ENCODE data around the gene RASD1. TPM values are rescaled to one million over a fixed set of nuclear protein-coding genes. Genes with fewer than 3 reads are reported as not detected.
A peak's percentile ranks its signal among the peaks of the same experiment; 100 is the strongest.

RASD1 gene, protein sequence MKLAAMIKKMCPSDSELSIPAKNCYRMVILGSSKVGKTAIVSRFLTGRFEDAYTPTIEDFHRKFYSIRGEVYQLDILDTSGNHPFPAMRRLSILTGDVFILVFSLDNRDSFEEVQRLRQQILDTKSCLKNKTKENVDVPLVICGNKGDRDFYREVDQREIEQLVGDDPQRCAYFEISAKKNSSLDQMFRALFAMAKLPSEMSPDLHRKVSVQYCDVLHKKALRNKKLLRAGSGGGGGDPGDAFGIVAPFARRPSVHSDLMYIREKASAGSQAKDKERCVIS
- polyA plus RNA-seq (2011; rRNA removed) (0.99 and 1.4 TPM in 2 replicates), polyA plus RNA-seq (2017; fragmentation: RNase III; extraction: RNeasy Plus Mini Kit Qiagen cat#74134 plus additional on column Dnase treatment) (0.77 to 0.92 TPM (median 0.80 TPM) in 3 replicates), polyA minus RNA-seq (2011; rRNA and poly(A)+ RNA removed) (0.83 and 1.0 TPM in 2 replicates)
- 1.3 and 2.0 TPM in 2 replicates for polyA plus RNA-seq (2012; cell fraction: cytosol; rRNA removed)
- 3.2 and 4.7 TPM in 2 replicates for polyA plus RNA-seq (2012; cell fraction: nucleus; rRNA removed)

DNA sequence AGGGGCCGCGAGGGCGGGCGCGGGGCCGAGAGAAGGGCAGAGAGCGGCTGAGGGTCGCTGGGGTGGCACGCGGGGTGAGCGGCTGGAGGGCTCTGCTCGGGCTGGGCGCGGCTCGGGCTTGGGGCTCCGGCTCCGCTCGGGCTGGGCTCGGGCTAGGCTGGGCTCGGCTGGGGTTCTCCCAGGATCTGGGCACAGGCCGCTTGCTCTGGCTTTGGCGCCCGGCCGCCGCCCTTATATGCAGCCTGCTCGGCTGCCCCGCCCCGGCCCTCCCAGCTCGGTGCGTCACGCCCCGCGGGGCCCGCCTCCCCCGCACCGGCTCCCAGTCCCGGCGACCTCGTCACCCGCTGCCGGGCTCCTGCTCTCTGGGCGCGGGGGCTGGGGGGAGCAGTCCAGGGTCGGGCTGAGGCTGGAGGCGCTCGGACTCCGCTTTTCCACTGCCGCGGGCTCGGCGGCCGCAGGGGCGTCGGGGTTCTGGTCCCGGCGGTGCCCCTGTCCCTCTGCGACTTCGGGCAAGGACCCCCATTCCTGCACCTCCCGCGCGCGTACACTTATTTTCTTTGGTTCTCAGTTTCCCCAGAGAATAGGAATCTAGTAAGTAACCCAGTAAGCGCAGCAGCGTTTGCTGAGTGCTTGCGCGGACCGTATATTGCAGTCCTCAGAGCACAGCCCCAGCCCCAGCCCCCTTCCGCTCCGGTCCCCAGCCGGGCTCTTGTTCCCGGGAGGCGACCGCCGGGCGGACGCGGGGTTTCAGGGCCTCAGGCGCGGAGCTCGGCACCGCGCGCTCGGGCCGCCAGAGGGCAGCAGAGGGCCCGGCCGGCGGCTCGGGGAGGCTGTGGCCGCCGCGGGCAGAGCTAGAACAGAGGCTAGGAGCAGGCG, at the start of gene RASD1:
TSS of gene RASD1 (minus strand) at position 207 of the 876 bp plus-strand sequence. CDS start 214 bp downstream, outside the sequence.
- DNase-seq (ENCODE audit: low read depth in 1 of 2, low spot score in 1 of 2) (peak; percentile 85 to 88), FAIRE-seq (no peak), ATAC-seq (peak; percentile 83 to 90)
- CTCF ChIA-PET, result interaction anchor here (0.6 to 9.6 kb wide), 91 partner anchors 9 to 498 kb away, joined by 3 to 254 read pairs (median 6); partner anchors contain the start of genes MED9 and PEMT
- no peaks in the 10 kb centered on the region for H3K9me3 ChIP-seq
- H3K4me1 ChIP-seq, result peaks cover 4% of the 10 kb centered on the region; the same call in 2 of the 3 replicates
- peak within 1 kb of the TSS; percentile 95 for H3K4me2 ChIP-seq
- TF ChIP-seq, protein P1, sequence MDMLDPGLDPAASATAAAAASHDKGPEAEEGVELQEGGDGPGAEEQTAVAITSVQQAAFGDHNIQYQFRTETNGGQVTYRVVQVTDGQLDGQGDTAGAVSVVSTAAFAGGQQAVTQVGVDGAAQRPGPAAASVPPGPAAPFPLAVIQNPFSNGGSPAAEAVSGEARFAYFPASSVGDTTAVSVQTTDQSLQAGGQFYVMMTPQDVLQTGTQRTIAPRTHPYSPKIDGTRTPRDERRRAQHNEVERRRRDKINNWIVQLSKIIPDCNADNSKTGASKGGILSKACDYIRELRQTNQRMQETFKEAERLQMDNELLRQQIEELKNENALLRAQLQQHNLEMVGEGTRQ (IDR thresholded peaks at IDR 0.05), result no peak
- TF ChIP-seq FOSB (CRISPR knock-in tag; IDR thresholded peaks at IDR 0.05), result no peak
- peak; percentile 69 to 94 for TF ChIP-seq RAD21 (conservative IDR thresholded peaks at IDR 0.05 in 1 of 2, IDR thresholded peaks at IDR 0.05 in 1 of 2)
- no peak for TF ChIP-seq RNF2 (IDR thresholded peaks at IDR 0.05; ENCODE audit: borderline replicate concordance, low read depth)
- TF ChIP-seq MYC (IDR thresholded peaks at IDR 0.05; ENCODE audit: borderline replicate concordance, low read length), result 0 out of 2 replicates have a peak, but pooled peaks have one; percentile 29
- TF ChIP-seq EHMT2 (IDR thresholded peaks at IDR 0.05; ENCODE audit: low read depth), result no peak
- no peak for TF ChIP-seq KDM5A (IDR thresholded peaks at IDR 0.05)
- TF ChIP-seq JUN (IDR thresholded peaks at IDR 0.05), result peak in 1 of 2 experiments; percentile 75; a peak in 2 of 5 replicates
- TF ChIP-seq CEBPB (IDR thresholded peaks at IDR 0.05), result no peak
- TF ChIP-seq, protein P2, sequence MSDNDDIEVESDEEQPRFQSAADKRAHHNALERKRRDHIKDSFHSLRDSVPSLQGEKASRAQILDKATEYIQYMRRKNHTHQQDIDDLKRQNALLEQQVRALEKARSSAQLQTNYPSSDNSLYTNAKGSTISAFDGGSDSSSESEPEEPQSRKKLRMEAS (IDR thresholded peaks at IDR 0.05), result 0 out of 2 replicates have a peak, but pooled peaks have one; percentile 26
- no peak for TF ChIP-seq HOXB13 (CRISPR knock-in tag; IDR thresholded peaks at IDR 0.05; ENCODE audit: low read depth)
- TF ChIP-seq TP53 (CRISPR knock-in tag; IDR thresholded peaks at IDR 0.05), result no peak
- TF ChIP-seq POLR2AphosphoS2 (conservative IDR thresholded peaks at IDR 0.05; ENCODE audit: low read length), result 0 out of 2 replicates have a peak, but pooled peaks have one; percentile 69
- no peak for TF ChIP-seq NPAS2 (CRISPR knock-in tag; IDR thresholded peaks at IDR 0.05; ENCODE audit: borderline replicate concordance)
- no peak for TF ChIP-seq HDAC2 (IDR thresholded peaks at IDR 0.05)
- peak; percentile 76 for TF ChIP-seq POLR2A (IDR thresholded peaks at IDR 0.05; ENCODE audit: low read length)
- TF ChIP-seq, protein P3, sequence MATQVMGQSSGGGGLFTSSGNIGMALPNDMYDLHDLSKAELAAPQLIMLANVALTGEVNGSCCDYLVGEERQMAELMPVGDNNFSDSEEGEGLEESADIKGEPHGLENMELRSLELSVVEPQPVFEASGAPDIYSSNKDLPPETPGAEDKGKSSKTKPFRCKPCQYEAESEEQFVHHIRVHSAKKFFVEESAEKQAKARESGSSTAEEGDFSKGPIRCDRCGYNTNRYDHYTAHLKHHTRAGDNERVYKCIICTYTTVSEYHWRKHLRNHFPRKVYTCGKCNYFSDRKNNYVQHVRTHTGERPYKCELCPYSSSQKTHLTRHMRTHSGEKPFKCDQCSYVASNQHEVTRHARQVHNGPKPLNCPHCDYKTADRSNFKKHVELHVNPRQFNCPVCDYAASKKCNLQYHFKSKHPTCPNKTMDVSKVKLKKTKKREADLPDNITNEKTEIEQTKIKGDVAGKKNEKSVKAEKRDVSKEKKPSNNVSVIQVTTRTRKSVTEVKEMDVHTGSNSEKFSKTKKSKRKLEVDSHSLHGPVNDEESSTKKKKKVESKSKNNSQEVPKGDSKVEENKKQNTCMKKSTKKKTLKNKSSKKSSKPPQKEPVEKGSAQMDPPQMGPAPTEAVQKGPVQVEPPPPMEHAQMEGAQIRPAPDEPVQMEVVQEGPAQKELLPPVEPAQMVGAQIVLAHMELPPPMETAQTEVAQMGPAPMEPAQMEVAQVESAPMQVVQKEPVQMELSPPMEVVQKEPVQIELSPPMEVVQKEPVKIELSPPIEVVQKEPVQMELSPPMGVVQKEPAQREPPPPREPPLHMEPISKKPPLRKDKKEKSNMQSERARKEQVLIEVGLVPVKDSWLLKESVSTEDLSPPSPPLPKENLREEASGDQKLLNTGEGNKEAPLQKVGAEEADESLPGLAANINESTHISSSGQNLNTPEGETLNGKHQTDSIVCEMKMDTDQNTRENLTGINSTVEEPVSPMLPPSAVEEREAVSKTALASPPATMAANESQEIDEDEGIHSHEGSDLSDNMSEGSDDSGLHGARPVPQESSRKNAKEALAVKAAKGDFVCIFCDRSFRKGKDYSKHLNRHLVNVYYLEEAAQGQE (IDR thresholded peaks at IDR 0.05), result no peak
- TF ChIP-seq, protein P4, sequence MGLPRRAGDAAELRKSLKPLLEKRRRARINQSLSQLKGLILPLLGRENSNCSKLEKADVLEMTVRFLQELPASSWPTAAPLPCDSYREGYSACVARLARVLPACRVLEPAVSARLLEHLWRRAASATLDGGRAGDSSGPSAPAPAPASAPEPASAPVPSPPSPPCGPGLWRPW (IDR thresholded peaks at IDR 0.05), result no peak
- TF ChIP-seq MAZ (IDR thresholded peaks at IDR 0.05; ENCODE audit: borderline replicate concordance, low read depth, low read length), result 0 out of 2 replicates have a peak, but pooled peaks have one; percentile 59
- TF ChIP-seq RFX5 (IDR thresholded peaks at IDR 0.05), result 0 out of 2 replicates have a peak, but pooled peaks have one; percentile 19
- no peak for TF ChIP-seq EHF (CRISPR knock-in tag; IDR thresholded peaks at IDR 0.05)
- TF ChIP-seq, protein P5, sequence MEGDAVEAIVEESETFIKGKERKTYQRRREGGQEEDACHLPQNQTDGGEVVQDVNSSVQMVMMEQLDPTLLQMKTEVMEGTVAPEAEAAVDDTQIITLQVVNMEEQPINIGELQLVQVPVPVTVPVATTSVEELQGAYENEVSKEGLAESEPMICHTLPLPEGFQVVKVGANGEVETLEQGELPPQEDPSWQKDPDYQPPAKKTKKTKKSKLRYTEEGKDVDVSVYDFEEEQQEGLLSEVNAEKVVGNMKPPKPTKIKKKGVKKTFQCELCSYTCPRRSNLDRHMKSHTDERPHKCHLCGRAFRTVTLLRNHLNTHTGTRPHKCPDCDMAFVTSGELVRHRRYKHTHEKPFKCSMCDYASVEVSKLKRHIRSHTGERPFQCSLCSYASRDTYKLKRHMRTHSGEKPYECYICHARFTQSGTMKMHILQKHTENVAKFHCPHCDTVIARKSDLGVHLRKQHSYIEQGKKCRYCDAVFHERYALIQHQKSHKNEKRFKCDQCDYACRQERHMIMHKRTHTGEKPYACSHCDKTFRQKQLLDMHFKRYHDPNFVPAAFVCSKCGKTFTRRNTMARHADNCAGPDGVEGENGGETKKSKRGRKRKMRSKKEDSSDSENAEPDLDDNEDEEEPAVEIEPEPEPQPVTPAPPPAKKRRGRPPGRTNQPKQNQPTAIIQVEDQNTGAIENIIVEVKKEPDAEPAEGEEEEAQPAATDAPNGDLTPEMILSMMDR (IDR thresholded peaks at IDR 0.05), result peak; percentile 98
- TF ChIP-seq SMC3 (IDR thresholded peaks at IDR 0.05), result peak; percentile 99
- TF ChIP-seq FOSL2 (IDR thresholded peaks at IDR 0.05), result no peak
- TF ChIP-seq FOSL2 (CRISPR knock-in tag; IDR thresholded peaks at IDR 0.05), result peak; percentile 32; the same call in 1 of the 2 replicates
- 0 out of 2 replicates have a peak, but pooled peaks have one; percentile 35 for TF ChIP-seq PHF8 (IDR thresholded peaks at IDR 0.05; ENCODE audit: borderline replicate concordance, low read depth)
- no peak for TF ChIP-seq NFE2L2 (conservative IDR thresholded peaks at IDR 0.05; ENCODE audit: low read length)
- TF ChIP-seq, protein P6, sequence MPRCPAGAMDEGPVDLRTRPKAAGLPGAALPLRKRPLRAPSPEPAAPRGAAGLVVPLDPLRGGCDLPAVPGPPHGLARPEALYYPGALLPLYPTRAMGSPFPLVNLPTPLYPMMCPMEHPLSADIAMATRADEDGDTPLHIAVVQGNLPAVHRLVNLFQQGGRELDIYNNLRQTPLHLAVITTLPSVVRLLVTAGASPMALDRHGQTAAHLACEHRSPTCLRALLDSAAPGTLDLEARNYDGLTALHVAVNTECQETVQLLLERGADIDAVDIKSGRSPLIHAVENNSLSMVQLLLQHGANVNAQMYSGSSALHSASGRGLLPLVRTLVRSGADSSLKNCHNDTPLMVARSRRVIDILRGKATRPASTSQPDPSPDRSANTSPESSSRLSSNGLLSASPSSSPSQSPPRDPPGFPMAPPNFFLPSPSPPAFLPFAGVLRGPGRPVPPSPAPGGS (IDR thresholded peaks at IDR 0.05), result 0 out of 3 replicates have a peak, but pooled peaks have one; percentile 58
- no peak for TF ChIP-seq ZFP36 (IDR thresholded peaks at IDR 0.05; ENCODE audit: borderline replicate concordance, partially characterized antibody)
- POLR2A ChIA-PET, result interaction anchor here (0.5 to 2.1 kb wide), 30 partner anchors 11 to 423 kb away, joined by 3 to 22 read pairs (median 5); partner anchors contain the start of gene PEMT
- peak within 1 kb of the TSS; percentile 81 to 93 for H3K27ac ChIP-seq
- 8% methylated on average over 55 of the region's 93 CpGs for WGBS (ENCODE audit: missing lambda C conversion rate)
- H3K4me3 ChIP-seq, result peak within 1 kb of the TSS; percentile 63

Measured in A549 (cell line).